GM19035 (cell line): Measurements from ENCODE around the gene FARP2.

Source experiments
- ATAC-seq: cut with Tn5 transposase; IDR thresholded peaks from one replicate; pipeline ENCODE4 v1.9.1; 2021; ENCODE audit not compliant: unreplicated experiment

FARP2 gene

GRCh38 chr2:241485172-241485911 is 129.3 kb downstream of the FARP2 start:
- ATAC-seq: no peak

- ATAC-seq: no peak
These were observed 133.0 kb downstream of the FARP2 start for GRCh38 chr2:241489088-241489487.

- no peak for ATAC-seq
These were observed 133.9 kb downstream of the FARP2 start for GRCh38 chr2:241489733-241490680.

- ATAC-seq: no peak
These were observed 134.9 kb downstream of the FARP2 start for GRCh38 chr2:241490825-241491506.

GRCh38 chr2:241491549-241492173 is 135.6 kb downstream of the FARP2 start:
- ATAC-seq: no peak

GRCh38 chr2:241492174-241492565 is 136.1 kb downstream of the FARP2 start:
- ATAC-seq: no peak

- no peak for ATAC-seq
These were observed 137.0 kb downstream of the FARP2 start for GRCh38 chr2:241493092-241493491.

GRCh38 chr2:241494311-241494908 is 138.3 kb downstream of the FARP2 start:
- ATAC-seq: no peak

GRCh38 chr2:241495172-241496002 is 139.3 kb downstream of the FARP2 start:
- ATAC-seq: no peak

GRCh38 chr2:241496003-241496707 is 140.1 kb downstream of the FARP2 start:
- ATAC-seq: no peak

- ATAC-seq: no peak
These were observed 141.1 kb downstream of the FARP2 start for GRCh38 chr2:241496904-241497877.

GRCh38 chr2:241498115-241499070 is 142.3 kb downstream of the FARP2 start:
- ATAC-seq: no peak

- ATAC-seq: no peak
These were observed 143.3 kb downstream of the FARP2 start for GRCh38 chr2:241499146-241499965.

- ATAC-seq: no peak
These were observed 143.9 kb downstream of the FARP2 start for GRCh38 chr2:241500016-241500415.

GRCh38 chr2:241500431-241500975 is 144.4 kb downstream of the FARP2 start:
- ATAC-seq: no peak

- ATAC-seq: no peak
These were observed 145.0 kb downstream of the FARP2 start for GRCh38 chr2:241501099-241501541.
